ENCODE measurements around the gene FKBP15.

FKBP15 gene
- 49.1 to 78.6 (median 59.4) reads per million in 3 donors for total RNA-seq

GRCh38 chr9:113221003-113221799, at the start of gene FKBP15, which contains the start of gene SLC31A1:
Gene FKBP15 (minus strand): TSS chr9:113221277. CDS start chr9:113221243, 34 bp downstream.
Gene SLC31A1 (plus strand): TSS chr9:113221544. CDS start chr9:113256149, 34,605 bp downstream.
- Histone ChIP-seq H3K4me1 (ENCODE audit: control insufficient read depth, insufficient read depth, low read length, poor library complexity, severe bottlenecking) (peaks cover 17% of the 10 kb centered on the region), H3K27ac (ENCODE audit: insufficient read depth, low read length, poor library complexity, severe bottlenecking) (peak within 1 kb of the TSS; percentile 91), H3K9me3 (ENCODE audit: control insufficient read depth, low read length) (no peaks in the 10 kb centered on the region), H3K27me3 (replicated peaks; ENCODE audit: control insufficient read depth, insufficient read depth, low read length, poor library complexity, severe bottlenecking) (no peaks in the 10 kb centered on the region), H3K4me3 (ENCODE audit: insufficient read depth, low read depth, low read length, poor library complexity, severe bottlenecking) (peak within 1 kb of the TSS; percentile 88), H3K36me3 (ENCODE audit: control insufficient read depth, insufficient read depth, low read length) (no peaks in the 10 kb centered on the region)
- peak; percentile 95 to 97 (median 95) for DNase-seq

- Histone ChIP-seq H3K4me3 (ENCODE audit: insufficient read depth, low read depth, low read length, poor library complexity, severe bottlenecking) (no peak overlapping the region), H3K9me3 (ENCODE audit: control insufficient read depth, low read length) (no peaks in the 10 kb centered on the region), H3K27me3 (replicated peaks; ENCODE audit: control insufficient read depth, insufficient read depth, low read length, poor library complexity, severe bottlenecking) (no peaks in the 10 kb centered on the region), H3K4me1 (ENCODE audit: control insufficient read depth, insufficient read depth, low read length, poor library complexity, severe bottlenecking) (no peaks in the 10 kb centered on the region), H3K27ac (ENCODE audit: insufficient read depth, low read length, poor library complexity, severe bottlenecking) (no peak overlapping the region), H3K36me3 (ENCODE audit: control insufficient read depth, insufficient read depth, low read length) (peaks cover 42% of the 10 kb centered on the region)
- DNase-seq = no peak
Observed at GRCh38 chr9:113269871-113270270, 48.8 kb upstream of the FKBP15 start.

GRCh38 chr9:113269355-113269754, 48.3 kb upstream of the FKBP15 start:
- no peak overlapping the region for H3K27ac ChIP-seq (ENCODE audit: insufficient read depth, low read length, poor library complexity, severe bottlenecking)
- H3K4me1 ChIP-seq (ENCODE audit: control insufficient read depth, insufficient read depth, low read length, poor library complexity, severe bottlenecking) = no peaks in the 10 kb centered on the region
- H3K36me3 ChIP-seq (ENCODE audit: control insufficient read depth, insufficient read depth, low read length) = peaks cover 42% of the 10 kb centered on the region
- no peak for DNase-seq
- no peak overlapping the region for H3K4me3 ChIP-seq (ENCODE audit: insufficient read depth, low read depth, low read length, poor library complexity, severe bottlenecking)
- H3K27me3 ChIP-seq (replicated peaks; ENCODE audit: control insufficient read depth, insufficient read depth, low read length, poor library complexity, severe bottlenecking) = no peaks in the 10 kb centered on the region
- H3K9me3 ChIP-seq (ENCODE audit: control insufficient read depth, low read length) = no peaks in the 10 kb centered on the region

- H3K27ac ChIP-seq (ENCODE audit: insufficient read depth, low read length, poor library complexity, severe bottlenecking) = no peak overlapping the region
- DNase-seq = no peak
- no peak overlapping the region for H3K4me3 ChIP-seq (ENCODE audit: insufficient read depth, low read depth, low read length, poor library complexity, severe bottlenecking)
- H3K27me3 ChIP-seq (replicated peaks; ENCODE audit: control insufficient read depth, insufficient read depth, low read length, poor library complexity, severe bottlenecking) = no peaks in the 10 kb centered on the region
- no peaks in the 10 kb centered on the region for H3K9me3 ChIP-seq (ENCODE audit: control insufficient read depth, low read length)
- peaks cover 41% of the 10 kb centered on the region for H3K36me3 ChIP-seq (ENCODE audit: control insufficient read depth, insufficient read depth, low read length)
- no peaks in the 10 kb centered on the region for H3K4me1 ChIP-seq (ENCODE audit: control insufficient read depth, insufficient read depth, low read length, poor library complexity, severe bottlenecking)
Observed at GRCh38 chr9:113267911-113268566, 47.0 kb upstream of the FKBP15 start.

- H3K36me3 ChIP-seq (ENCODE audit: control insufficient read depth, insufficient read depth, low read length) = peaks cover 24% of the 10 kb centered on the region
- no peak for DNase-seq
- no peak overlapping the region for H3K4me3 ChIP-seq (ENCODE audit: insufficient read depth, low read depth, low read length, poor library complexity, severe bottlenecking)
- no peak overlapping the region for H3K27ac ChIP-seq (ENCODE audit: insufficient read depth, low read length, poor library complexity, severe bottlenecking)
- H3K27me3 ChIP-seq (replicated peaks; ENCODE audit: control insufficient read depth, insufficient read depth, low read length, poor library complexity, severe bottlenecking) = no peaks in the 10 kb centered on the region
- no peaks in the 10 kb centered on the region for H3K9me3 ChIP-seq (ENCODE audit: control insufficient read depth, low read length)
- H3K4me1 ChIP-seq (ENCODE audit: control insufficient read depth, insufficient read depth, low read length, poor library complexity, severe bottlenecking) = no peaks in the 10 kb centered on the region
Observed at GRCh38 chr9:113266174-113266573, 45.1 kb upstream of the FKBP15 start.

DNA sequence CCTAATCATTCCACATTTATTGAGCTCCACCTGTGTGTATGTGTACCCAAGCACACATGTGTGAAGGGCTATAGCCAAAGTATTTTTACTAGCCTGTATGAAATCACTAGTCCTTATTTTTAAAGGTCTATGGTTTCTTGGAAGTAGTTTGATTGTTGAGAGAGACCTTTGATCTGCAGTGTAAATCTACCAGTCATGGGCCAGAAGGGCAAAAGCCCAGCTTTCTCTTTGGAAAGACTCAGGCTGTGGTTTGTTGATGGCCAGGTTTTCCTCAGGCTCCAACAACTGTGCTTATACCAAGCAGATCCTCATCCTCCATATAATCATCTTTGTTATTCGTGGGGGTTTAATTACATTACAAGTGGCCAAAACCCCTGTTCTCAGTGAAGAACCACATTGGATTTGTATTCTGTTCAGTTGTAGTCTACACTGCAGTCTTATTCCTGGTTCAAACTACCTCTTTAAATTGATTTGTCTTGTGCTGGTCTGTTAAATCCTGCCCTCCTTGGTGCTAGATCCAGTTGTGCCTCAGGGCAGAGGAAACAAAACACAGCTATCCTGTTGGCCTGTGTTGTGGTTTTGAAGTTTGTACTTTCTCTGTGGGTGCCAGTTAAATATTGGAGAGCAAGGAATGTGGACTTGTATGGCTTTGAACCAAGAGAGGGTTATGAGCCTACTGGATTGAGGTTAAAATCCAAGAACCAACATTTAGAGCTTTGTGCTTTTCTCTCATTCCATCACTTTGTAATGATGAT, 41.0 kb upstream of the FKBP15 start:
- Histone ChIP-seq H3K36me3 (ENCODE audit: control insufficient read depth, insufficient read depth, low read length) (no peaks in the 10 kb centered on the region), H3K9me3 (ENCODE audit: control insufficient read depth, low read length) (no peaks in the 10 kb centered on the region), H3K4me1 (ENCODE audit: control insufficient read depth, insufficient read depth, low read length, poor library complexity, severe bottlenecking) (no peaks in the 10 kb centered on the region)

GRCh38 chr9:113258282-113258681, 37.2 kb upstream of the FKBP15 start:
- Histone ChIP-seq H3K36me3 (ENCODE audit: control insufficient read depth, insufficient read depth, low read length) (no peaks in the 10 kb centered on the region), H3K9me3 (ENCODE audit: control insufficient read depth, low read length) (no peaks in the 10 kb centered on the region), H3K4me3 (ENCODE audit: insufficient read depth, low read depth, low read length, poor library complexity, severe bottlenecking) (no peak overlapping the region), H3K27me3 (replicated peaks; ENCODE audit: control insufficient read depth, insufficient read depth, low read length, poor library complexity, severe bottlenecking) (no peaks in the 10 kb centered on the region), H3K4me1 (ENCODE audit: control insufficient read depth, insufficient read depth, low read length, poor library complexity, severe bottlenecking) (no peaks in the 10 kb centered on the region), H3K27ac (ENCODE audit: insufficient read depth, low read length, poor library complexity, severe bottlenecking) (no peak overlapping the region)
- DNase-seq = no peak

More for the DNA sequence above, 41.0 kb upstream of the FKBP15 start:
- no peak for DNase-seq
- Histone ChIP-seq H3K27me3 (replicated peaks; ENCODE audit: control insufficient read depth, insufficient read depth, low read length, poor library complexity, severe bottlenecking) (no peaks in the 10 kb centered on the region), H3K4me3 (ENCODE audit: insufficient read depth, low read depth, low read length, poor library complexity, severe bottlenecking) (no peak overlapping the region), H3K27ac (ENCODE audit: insufficient read depth, low read length, poor library complexity, severe bottlenecking) (no peak overlapping the region)

DNA sequence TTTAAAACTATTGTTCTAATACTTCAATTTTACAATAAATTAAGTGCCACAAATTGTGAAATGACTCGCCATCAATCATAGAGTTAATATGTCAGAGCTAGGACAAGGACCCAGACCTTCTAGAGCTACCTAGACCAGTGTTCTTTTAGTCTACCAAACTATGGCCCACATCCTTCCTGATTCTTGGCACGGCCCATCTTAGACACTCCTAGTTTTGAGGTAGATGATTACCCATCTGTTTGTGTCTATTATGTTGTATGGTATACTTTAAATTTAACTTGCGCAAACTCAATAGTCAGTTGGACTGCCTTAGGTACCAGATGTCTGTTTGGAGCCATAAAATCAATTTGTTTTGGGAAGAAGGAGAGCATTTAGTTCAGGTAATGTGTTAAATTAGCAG, 36.8 kb upstream of the FKBP15 start:
- no peaks in the 10 kb centered on the region for H3K36me3 ChIP-seq (ENCODE audit: control insufficient read depth, insufficient read depth, low read length)
- DNase-seq = no peak
- no peaks in the 10 kb centered on the region for H3K27me3 ChIP-seq (replicated peaks; ENCODE audit: control insufficient read depth, insufficient read depth, low read length, poor library complexity, severe bottlenecking)
- H3K4me3 ChIP-seq (ENCODE audit: insufficient read depth, low read depth, low read length, poor library complexity, severe bottlenecking) = no peak overlapping the region
- H3K27ac ChIP-seq (ENCODE audit: insufficient read depth, low read length, poor library complexity, severe bottlenecking) = no peak overlapping the region
- no peaks in the 10 kb centered on the region for H3K4me1 ChIP-seq (ENCODE audit: control insufficient read depth, insufficient read depth, low read length, poor library complexity, severe bottlenecking)
- H3K9me3 ChIP-seq (ENCODE audit: control insufficient read depth, low read length) = no peaks in the 10 kb centered on the region

- Histone ChIP-seq H3K27me3 (replicated peaks; ENCODE audit: control insufficient read depth, insufficient read depth, low read length, poor library complexity, severe bottlenecking) (no peaks in the 10 kb centered on the region), H3K4me1 (ENCODE audit: control insufficient read depth, insufficient read depth, low read length, poor library complexity, severe bottlenecking) (no peaks in the 10 kb centered on the region)
- no peak for DNase-seq
Observed at GRCh38 chr9:113255438-113255837, 34.4 kb upstream of the FKBP15 start.

More at GRCh38 chr9:113255438-113255837, 34.4 kb upstream of the FKBP15 start:
- Histone ChIP-seq H3K4me3 (ENCODE audit: insufficient read depth, low read depth, low read length, poor library complexity, severe bottlenecking) (no peak overlapping the region), H3K9me3 (ENCODE audit: control insufficient read depth, low read length) (no peaks in the 10 kb centered on the region), H3K27ac (ENCODE audit: insufficient read depth, low read length, poor library complexity, severe bottlenecking) (no peak overlapping the region), H3K36me3 (ENCODE audit: control insufficient read depth, insufficient read depth, low read length) (no peaks in the 10 kb centered on the region)

Data from effector memory CD4-positive, alpha-beta T cell (primary cell).